CD4-positive, alpha-beta T cell treated with Interleukin-1 beta for 1 hour (primary cell): ENCODE data around the gene CAP2.

Source experiments
- DNase-seq, 2 donors: peaks; one replicate each; pipeline ENCODE4 v3.0.0-alpha.2; 2020 to 2022

Gene CAP2

DNA sequence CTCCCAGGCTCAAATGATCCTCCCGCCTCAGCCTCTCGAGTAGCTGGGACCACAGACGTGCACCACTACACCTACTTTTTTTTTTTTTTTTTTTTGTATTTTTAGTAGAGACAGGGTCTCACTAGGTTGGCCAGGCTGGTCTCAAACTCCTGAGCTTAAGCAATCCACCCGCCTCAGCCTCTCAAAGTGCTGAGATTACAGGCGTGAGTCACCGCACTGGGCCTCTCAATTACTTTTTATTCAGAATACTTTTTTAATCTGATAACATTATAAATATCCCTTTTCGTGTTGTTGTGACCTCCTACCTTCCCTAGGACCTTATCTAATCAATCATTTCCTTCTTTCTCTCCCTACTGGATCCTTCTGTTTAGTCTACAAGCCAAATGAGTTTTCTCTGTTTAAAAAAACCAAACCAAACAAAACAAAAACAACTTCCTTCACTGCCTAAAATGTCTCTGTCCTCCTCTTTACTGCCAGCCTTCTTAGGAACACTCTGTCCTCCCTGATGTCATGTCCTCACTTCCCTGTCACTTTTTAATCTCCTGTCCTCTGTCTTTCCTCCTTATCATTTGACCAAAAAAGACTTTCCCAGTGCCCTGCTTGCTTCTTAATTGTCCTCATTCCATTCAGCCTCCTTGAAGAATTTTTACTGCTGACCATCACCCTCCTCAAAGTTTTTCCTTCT is 85.0 kb downstream of the CAP2 start:
- no peak for DNase-seq

DNA sequence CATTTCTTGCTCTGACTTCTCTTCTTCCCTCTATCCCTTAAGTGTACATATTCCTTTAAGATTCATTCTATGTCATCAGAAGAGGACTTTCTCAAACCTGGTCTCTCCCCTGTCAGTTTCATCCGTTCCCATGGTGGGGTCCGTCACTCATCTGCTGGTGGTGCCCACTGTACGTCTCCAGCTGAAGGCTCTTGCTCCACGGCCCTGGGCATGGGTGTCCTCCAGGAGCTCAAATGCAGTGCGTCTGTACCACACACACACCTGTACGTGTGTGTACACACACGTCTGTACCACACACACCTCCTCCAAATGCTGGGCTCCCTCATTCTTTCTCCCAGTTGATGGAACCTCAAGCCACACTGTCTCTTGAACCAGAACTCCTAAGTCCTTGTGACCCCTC is 85.6 kb downstream of the CAP2 start:
- no peak for DNase-seq

DNA sequence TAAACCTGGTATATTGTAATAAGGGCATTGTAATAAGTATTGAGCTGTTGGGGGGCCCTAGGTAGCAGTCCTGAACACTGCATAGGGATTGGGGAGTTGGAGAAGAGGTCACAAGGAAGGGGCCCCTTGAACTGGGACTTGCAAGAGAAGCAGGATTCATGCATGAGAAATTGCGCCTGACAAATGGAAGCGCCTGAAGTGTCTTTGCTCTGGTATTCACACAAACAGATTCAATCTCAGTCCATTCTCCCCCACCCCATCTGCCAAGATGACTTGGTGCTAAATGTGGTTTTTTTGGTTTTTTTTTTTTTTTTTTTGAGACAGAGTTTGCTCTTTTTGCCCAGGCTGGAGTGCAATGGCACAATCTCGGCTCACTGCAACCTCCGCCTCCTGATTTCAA is 87.1 kb downstream of the CAP2 start:
- DNase-seq, result no peak

DNA sequence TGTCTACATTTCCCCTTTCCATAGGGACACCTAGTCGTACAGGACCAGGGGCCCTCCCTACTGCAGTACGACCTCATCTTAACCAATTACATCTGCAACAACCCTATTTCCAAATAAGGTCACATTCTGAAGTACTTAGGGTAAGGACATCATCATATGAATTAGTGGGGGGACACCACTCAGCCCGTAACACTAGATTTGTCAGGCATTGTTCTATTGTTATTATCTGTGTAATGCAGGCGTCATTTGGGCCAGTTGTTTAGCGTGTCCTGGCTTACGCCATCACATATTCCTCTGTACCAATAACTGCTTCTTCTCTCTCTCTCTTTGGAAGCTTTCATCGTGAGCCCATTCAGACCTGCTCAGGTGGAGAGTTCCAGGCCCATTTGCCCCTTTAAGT is 89.3 kb downstream of the CAP2 start:
- no peak for DNase-seq

DNA sequence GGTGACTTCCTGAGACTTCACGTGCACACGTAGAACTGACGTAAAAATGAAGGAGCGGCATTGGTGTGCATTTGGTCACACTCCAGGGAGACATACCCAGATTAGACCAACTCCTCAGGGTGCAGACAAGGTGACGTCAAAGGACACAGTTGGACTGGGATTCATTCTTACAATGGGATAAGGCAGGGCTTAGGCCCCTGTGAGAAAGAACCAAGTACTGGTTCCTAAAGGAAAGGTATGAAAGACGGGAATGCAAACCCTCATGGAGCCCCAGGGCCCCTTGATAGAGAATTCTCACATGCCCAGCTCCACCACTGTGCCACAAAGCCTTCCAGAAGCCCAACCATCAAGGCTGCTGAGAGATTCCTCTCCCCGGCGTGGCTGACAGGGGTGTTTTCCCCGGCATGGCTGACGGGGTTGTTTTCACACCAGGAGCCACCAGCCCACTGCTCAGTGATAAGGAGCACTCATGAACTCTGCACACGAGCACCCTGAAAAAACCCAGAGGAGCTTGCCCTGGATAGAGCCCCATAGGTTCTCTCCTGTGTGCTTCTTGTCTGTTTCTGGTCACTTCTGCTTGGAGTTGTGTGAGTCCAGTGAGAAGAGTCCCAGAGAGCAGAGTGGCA is 90.1 kb downstream of the CAP2 start:
- no peak for DNase-seq

DNA sequence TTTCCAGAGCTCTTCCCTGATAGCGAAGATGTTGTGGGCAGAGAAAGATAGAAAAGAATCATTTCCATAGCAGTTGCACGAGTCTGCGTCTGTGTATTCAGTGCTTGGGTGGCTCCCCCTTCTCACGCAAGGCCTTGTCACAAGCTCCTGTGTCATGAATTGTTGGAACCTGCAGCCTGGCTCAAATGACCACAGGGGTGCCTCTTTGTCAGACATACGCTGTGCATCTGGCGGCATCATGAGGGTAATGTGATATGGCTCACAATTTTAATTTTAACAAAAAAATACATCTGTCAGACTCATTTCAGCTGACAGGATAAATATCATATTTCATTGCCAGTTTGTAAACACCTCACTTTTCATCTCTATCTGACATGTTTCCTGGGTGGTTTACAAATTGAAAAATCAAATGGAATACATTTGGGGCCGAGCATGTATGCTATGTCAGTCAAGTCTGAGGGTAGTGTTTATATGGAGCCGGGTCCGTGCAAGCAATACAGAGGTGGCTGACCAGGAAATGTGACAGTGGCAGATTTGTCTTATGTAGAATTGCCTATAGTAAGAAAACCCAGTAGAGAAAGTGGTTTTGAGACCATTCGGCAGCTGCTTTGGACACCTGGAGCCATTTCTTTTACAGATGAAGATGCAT is 90.9 kb downstream of the CAP2 start:
- no peak for DNase-seq

DNA sequence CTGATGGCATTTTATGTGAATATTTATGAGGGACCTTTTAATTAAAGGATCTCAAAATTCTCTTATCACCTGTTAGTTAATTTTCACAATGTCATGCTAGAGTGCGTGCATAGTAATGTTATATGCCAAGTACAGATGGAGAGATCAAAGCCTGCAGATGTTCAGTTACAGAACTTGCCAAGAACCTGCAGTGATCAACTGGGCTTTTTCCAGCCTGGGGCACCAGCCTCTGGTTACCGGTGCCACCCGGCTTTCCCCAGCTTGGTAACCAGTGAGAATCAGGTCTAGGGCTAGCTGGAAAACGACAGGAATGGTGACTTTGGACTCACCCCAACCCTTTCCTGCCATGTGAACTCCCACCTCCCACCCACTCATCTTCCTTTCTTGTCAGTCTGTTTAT is 91.8 kb downstream of the CAP2 start:
- no peak for DNase-seq

DNA sequence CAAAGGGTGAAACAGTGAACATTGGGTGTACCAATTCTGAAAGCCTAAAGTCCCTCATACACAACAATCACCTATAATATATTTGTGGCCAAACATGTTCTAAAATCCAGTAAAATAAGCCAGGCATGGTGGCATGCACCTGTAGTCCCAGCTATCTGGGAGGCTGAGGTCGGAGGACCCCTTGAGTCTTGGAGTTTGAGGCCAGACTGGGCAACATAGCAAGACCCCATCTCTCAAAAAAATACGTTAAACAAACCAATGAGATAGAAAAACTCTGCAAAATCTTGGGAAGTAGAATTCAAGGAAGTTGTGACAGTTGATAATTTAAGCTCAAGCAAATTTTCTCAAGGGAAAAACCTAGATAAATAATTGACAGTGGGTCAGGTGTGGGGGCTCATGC is 92.6 kb downstream of the CAP2 start:
- DNase-seq, result no peak

DNA sequence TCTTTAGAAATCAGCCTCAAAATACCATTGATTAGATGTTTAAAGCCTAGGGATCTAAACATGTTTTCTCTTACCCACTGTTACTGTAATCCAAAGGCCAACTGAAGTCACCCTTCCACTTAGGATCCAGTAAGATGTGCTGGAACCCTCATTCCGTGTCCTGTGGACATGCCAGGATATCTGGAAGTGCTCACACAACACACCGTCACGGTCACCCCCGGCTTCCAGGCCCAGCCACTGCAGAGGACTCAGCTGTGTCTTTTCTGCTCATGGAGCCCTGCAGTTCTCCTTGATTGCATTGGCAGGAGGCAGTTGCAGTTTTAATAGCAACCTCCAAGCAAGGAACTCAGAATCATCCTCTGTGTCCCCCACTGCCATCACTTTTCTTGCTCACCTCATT is 93.3 kb downstream of the CAP2 start:
- DNase-seq, result no peak

DNA sequence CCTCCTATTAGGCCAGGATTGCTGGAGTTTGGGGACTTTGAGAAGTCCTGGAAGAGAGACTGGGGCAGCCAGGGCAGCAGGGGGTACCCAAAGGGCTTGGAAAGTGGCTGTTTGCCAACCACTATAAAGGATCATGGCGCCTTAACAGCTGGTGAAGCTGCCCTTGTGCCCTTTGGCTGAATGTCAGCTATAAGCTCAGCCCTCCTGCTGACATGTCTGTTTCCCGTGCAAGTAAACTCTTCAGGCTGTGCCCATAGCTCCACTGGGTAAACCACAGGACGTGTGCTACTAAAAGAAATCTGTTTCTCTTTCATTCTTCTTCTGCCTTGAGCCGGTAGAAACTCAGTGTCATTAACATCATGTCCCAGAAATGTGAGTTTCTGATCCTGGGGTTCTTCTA is 97.3 kb downstream of the CAP2 start:
- DNase-seq, result no peak

DNA sequence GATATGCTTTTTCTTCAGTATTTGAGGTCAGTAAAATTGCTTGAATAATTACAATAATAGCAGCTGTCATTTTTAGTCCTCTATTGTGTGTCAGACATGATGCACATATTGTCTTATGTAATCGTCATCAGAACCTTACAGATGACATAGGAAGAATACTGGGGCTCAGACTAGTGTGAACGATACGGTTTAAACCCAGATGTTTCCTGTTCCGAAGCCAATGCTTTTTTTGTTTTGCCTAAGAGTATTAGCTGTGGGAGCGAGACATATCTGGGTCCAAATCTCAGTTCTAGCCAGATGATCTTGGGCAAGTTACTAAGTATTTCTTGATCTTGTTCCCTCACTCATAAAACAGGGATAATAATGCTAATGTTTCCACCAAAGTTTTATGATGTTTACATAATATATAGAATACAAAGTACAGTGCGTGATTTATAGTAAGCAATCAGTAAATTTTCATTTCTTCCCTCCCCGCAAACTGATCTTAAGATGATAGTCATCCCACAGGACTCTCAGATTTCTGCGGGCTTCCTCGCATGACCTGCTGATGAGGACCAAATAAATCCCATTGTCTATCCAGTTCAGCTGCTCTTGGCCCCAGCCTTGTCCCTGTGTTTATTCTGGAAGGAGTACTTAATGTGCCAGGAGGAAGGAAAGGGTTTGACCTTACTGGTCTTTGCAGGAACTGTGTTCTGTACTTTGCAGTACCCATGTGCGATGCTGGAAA is 98.2 kb downstream of the CAP2 start:
- no peak for DNase-seq

DNA sequence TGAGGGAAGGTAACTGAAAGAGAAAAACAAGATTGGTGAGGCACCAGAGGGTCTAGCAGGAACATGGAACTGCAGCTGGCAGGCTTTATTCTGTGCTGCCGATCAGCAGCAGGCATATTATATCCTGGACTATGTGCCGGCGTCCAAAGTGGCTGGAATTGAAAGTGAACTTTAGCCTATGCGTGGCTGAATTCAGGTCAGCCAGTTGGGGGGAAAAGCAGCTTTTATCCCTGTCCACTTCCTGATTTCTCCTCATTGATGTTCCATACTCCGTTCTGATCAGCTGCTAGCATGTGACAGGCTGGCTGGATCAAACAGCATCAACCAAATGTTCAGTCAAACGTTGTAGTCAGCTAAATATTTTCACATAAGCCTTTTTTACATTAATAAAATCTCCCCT is 99.0 kb downstream of the CAP2 start:
- no peak for DNase-seq

DNA sequence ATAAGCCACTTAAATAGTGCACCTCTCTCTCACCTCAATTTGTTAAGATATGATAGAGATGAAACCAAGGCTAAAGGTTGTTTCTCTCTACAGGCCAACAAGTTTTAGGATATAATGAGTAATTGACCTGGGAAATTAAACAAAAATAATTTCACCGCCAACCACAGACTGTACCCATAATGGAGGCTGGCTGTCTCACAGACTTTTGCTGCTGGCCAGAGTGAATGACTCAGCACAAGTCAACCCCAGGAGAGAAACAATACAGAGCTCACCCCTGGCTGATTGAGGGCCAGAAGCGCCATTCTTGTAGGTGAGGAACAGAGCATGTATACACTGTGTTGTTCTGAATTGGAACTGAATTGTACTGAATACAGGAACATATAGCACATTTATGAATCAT is 99.9 kb downstream of the CAP2 start:
- DNase-seq, result no peak

DNA sequence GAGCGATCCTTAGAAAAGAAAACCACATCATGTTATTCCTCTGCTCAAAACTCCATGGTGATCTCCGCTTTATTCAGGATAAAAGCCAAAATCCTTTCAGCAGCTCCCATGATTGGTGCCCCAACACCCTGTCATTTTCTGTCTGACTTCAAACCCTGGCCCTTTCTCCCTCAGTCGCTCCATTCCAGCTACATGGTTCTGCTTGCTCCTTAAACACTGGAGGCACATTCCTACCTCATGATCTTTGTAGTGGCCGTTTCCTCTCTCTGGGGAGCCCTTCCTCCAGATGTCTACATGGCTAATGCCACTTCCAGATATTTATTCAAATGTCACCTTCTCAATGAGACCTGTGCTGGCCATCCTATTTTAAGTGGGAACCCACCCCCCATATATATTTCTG is 100.8 kb downstream of the CAP2 start:
- DNase-seq, result no peak

DNA sequence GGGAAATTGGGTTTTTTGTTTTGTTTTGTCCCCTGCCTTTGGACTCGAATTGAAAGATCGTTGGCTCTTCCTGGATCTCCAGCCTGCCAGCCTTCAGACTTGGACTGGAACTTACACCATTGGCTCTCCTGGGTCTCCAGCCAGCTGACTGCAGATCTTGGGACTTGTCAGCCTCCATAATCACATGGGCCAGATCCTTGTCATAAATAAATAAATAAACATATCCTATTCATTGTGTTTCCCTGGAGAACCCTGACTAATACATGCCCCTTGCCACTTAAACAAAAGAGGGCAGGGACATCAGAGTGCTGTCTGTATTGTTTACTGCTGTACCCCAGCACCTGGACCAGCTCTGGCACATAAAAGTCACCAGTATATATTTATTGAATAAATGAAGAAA is 101.5 kb downstream of the CAP2 start:
- DNase-seq, result no peak

DNA sequence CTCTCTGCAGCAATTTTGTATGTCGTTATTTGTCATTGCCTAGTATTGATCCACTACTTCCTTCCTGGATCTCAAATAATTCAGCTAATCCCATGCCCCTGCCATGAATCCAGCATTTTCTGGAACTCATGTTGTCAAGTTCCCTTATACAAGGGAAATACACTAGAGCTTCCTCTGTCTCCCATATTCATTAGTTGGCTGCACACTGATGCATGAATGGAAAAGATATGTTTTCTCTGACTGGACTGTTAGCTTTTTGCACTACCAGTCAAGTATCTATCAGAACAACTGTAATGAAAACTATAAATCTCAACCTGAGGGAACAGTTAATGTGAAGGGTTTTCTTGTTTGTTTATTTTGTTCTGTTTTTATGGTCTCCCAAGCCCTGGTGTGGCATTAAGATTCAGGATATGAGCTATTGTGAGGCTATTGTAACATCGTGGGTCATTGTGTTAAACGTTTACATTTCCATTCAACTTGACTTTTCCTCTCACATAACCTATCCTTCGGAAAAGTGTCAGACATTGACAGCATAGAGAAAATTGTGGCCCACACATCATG is 104.2 kb downstream of the CAP2 start:
- DNase-seq, result no peak

DNA sequence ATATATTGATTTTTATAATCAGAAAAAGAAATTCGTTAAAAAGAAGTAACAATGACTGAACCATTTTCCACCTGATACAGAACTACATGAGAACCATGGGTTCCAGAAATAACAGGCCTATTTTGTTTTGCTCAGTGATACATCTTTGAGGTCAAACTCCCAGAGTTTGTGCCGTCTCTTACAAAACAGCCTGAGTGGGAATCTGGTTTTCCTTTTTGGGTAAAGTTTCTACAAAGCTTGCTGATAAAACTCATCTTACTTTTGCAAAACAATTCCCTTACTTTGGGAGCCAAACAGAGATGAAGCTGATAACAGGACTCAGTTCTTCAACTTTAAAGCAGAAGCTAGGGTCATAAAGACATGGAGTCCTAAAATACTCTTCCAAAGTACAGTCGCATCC is 108.0 kb downstream of the CAP2 start:
- no peak for DNase-seq

DNA sequence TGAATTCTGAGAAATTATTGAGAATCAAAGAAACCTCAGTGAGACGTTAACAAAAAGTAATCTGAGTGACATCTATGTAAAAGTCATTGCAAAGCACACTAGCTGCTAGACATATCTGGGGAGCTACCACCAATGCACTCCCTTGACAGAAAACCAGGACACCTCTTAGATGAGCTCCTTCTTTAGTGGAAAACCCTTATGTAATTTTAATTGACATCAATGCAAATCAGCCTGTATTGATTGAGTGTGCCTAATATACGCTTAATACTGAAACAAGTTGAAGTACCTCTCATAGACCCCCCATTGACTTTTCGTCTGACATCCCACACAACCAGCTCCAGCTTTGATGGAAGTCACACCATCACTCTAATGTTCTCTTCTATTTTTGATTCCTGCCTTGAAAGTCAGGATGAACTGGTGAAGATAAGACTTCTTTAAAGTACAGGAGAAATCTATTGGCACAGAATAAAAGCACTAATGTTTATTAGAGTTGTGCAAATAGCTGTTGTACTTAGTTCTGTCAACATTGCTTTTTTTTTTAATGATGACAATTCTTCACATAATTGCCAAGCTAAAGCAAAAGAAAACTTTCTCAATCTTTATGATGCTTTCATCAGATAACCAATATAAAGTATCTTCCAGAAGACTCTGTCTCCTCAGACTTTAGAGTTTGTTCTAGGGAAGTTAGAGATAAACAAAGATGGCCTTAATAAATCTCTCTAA is 108.7 kb downstream of the CAP2 start:
- no peak for DNase-seq

DNA sequence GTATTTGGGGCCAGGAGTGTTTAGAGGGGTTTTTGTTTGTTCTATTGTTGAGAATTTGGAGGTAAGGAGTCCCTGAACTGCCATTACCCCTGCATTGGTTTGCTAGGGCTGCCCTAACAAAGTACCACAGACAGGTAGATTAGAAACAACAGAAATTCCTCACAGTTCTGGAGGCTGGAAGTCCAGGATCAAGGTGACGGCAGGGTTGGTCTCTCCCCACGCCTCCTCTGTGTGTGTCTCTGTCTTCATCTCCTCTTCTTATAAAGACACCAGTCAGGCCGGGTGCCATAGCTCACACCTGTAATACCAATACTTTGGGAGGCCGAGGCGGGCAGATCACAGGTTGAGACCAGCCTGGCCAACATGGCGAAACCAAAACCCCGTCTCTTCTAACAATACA is 109.7 kb downstream of the CAP2 start:
- no peak for DNase-seq

DNA sequence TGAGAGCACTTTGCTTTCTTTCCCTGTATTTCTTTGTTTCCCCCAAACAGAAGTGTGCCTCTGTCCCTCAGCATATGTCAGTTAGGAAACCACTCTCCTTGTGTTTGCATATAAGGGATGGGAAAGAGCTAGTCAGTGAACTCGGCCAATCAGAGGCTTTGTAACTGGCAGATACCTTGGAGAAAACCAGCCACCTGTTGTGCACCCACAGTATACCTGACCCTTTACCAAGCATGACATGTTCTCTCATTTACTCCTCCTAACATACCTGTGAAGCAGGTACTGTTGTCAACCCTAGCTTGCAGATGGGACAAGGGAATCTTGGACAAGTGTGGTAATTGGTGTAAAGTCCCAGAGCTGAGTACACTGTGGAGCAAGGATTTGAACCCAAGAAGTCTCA is 110.6 kb downstream of the CAP2 start:
- no peak for DNase-seq

DNA sequence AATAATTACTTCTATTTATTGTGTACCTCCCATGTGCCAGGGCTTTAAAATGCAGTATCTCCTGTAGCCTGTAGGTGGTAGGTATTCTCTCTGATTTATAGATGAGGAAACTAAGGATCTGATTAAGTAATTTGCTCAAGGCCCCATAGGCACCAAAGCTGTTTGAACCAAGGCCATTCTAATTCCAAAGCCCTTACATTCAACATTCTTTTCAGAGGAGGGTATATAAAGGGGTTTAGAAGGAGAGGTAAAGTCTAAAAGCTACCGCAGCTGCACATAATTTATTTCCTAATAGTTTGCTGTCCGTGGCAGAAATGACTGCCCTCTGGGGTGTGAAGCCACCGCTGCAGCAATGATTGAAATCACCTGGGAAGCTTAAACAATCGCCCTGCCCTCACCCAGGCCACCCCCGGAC is 111.7 kb downstream of the CAP2 start:
- DNase-seq, result no peak

DNA sequence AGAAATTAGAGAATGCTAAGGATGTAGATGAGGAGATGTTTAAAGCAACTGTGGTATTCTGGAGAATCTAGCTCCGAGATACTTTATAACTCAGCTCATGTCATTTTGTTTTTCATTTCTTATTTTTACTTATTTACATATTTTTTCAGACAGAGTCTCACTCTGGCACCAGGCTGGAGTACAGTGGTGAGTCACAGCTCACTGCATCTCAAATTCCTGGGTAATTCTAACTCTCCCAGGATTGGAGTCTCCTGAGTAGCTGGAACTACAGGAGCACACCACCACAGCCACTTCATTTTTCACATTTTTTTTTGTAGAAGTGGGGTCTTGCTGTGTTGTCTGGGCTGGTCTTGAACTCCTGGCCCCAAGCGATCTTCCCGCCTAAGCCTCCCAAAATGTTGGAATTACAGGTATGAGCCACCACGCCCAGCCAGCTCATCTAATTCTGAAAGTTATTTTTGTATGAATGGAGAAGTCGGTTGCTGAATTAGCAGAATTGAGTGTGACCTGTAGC is 112.4 kb downstream of the CAP2 start:
- no peak for DNase-seq

DNA sequence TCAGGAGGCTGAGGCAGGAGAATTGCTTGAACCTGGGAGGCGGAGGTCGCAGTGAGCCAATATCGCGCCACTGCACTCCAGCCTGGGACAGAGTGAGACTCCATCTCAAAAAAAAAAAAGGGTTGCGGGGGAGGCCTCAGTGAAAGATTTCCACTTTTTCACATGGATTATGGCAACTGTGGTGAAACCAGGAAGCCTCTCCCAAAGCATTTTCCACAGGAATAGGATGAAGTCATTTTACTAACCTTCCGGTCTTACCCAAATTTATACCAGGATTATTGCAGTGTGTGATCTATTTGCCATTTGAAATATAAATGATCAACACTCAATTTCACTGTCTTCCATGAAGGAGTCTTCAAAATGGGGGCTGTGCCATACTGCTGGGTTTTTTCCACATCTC is 113.1 kb downstream of the CAP2 start:
- DNase-seq, result no peak
